Right renal cortex interstitium (tissue), 3 donors: Measurements from ENCODE around the gene HTR1A. TPM values are rescaled to one million over a fixed set of nuclear protein-coding genes. Genes with fewer than 3 reads are reported as not detected.

ENCODE experiments used
- polyA plus RNA-seq, 3 donors: library from polyadenylated mRNA; unstranded; fragments of 120-200 nt; gene quantifications; one replicate each; pipeline ENCODE4 v1.2.1, GENCODE V29; 2013; ENCODE audit not compliant: insufficient read length in 3 of 3

HTR1A gene
- polyA plus RNA-seq, 3 donors: not detected

Other genes starting within 250 kb of the HTR1A start
- 10 to 100 TPM; 10.0 to 11.3 (median 10.2) TPM for gene RNF180, start 203.4 kb upstream of the HTR1A start, polyA plus RNA-seq